ENCODE results near the gene PPP1R3D. TPM values are rescaled to one million over a fixed set of nuclear protein-coding genes. Genes with fewer than 3 reads are reported as not detected.

Gene PPP1R3D
- total RNA-seq, 1 experiment from 2014 or later = 3.1 TPM

DNA sequence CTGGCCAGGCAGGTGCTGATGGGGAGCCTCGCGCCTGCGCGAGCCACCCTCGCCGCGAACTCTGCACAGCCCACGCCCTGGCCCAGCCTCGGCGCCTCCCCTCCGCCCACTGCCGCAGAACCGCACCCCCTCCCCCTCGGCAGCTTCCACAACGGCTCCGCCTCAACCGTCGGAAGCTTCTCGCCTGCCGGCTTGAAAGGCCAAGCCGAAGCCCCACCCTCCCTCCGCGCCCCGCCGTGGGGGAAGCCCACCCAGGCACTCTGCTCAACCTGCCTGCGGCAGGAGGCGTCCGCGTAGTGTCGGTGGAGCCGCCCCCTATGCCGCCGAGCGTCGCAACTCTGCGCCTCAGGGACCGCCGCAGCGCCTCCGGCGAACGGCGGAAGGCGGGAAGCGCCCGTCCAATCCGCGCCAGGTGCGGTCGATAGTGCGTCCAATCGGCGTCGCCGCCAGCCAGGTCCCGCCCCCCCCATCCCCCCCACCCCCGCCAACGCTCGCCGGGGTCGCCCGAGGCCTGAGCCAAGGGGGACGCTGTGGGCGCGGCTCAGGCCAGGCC is 6.7 kb downstream of the PPP1R3D start, which contains the start of gene SYCP2:
Gene SYCP2, minus strand, starts transcription at position 342 of the 553 bp plus-strand sequence. CDS start 11,224 bp downstream, outside the sequence.
- no peak within 1 kb of the TSS for H4K5ac ChIP-seq (ENCODE audit: insufficient read length, low read depth, low read length)
- peaks cover 2% of the 10 kb centered on the region; the same call in 1 of the 2 replicates for H3K27me3 ChIP-seq (ENCODE audit: insufficient read depth, low read length)
- Mint-ChIP-seq H3K36me3 (ENCODE audit: insufficient read depth in 1 of 3, low read depth in 3 of 3) (peaks cover 0 to 2% (median 0%) of the 10 kb centered on the region in 3 experiments; a peak in 1 of 7 replicates), H3K27ac (no peak within 1 kb of the TSS; a peak in 1 of 7 replicates), H3K4me3 (peak within 1 kb of the TSS; percentile 53 to 79), H3K4me1 (peaks cover 6 to 19% of the 10 kb centered on the region in 2 experiments), H3K9me3 (peaks cover 0 to 1% of the 10 kb centered on the region in 2 experiments; a peak in 2 of 5 replicates), H3K27me3 (ENCODE audit: low read depth) (peaks cover 41% of the 10 kb centered on the region)
- H3K4me1 ChIP-seq (ENCODE audit: insufficient read depth, low read length) = no peaks in the 10 kb centered on the region
- no peaks in the 10 kb centered on the region for H3K9me3 ChIP-seq (ENCODE audit: control insufficient read depth, low read depth, low read length)
- peak within 1 kb of the TSS; percentile 53 for H3K4me2 ChIP-seq (ENCODE audit: insufficient read depth, insufficient read length, low read length)
- no peak within 1 kb of the TSS for H3T11ph ChIP-seq (ENCODE audit: low read length)
- no peak within 1 kb of the TSS for H2AK5ac ChIP-seq (ENCODE audit: insufficient read length, low read length)
- peaks cover 5% of the 10 kb centered on the region for H3K23me2 ChIP-seq (ENCODE audit: insufficient read length, low read depth, low read length, poor library complexity, severe bottlenecking)
- TF ChIP-seq, protein P1, sequence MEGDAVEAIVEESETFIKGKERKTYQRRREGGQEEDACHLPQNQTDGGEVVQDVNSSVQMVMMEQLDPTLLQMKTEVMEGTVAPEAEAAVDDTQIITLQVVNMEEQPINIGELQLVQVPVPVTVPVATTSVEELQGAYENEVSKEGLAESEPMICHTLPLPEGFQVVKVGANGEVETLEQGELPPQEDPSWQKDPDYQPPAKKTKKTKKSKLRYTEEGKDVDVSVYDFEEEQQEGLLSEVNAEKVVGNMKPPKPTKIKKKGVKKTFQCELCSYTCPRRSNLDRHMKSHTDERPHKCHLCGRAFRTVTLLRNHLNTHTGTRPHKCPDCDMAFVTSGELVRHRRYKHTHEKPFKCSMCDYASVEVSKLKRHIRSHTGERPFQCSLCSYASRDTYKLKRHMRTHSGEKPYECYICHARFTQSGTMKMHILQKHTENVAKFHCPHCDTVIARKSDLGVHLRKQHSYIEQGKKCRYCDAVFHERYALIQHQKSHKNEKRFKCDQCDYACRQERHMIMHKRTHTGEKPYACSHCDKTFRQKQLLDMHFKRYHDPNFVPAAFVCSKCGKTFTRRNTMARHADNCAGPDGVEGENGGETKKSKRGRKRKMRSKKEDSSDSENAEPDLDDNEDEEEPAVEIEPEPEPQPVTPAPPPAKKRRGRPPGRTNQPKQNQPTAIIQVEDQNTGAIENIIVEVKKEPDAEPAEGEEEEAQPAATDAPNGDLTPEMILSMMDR (conservative IDR thresholded peaks at IDR 0.05) = no peak
- no peaks in the 10 kb centered on the region for H3K79me2 ChIP-seq (ENCODE audit: insufficient read depth, low read length)
- no peak within 1 kb of the TSS for H4K8ac ChIP-seq (replicated peaks; ENCODE audit: insufficient read length, low read depth, low read length)
- H3K14ac ChIP-seq (ENCODE audit: insufficient read depth, low read length) = no peak within 1 kb of the TSS
- H2BK20ac ChIP-seq (ENCODE audit: low read depth, low read length, poor library complexity, severe bottlenecking) = no peak within 1 kb of the TSS
- H3K4ac ChIP-seq (ENCODE audit: low read depth, low read length) = no peak within 1 kb of the TSS
- no peak within 1 kb of the TSS for H2BK5ac ChIP-seq (ENCODE audit: insufficient read length, low read length)
- no peak within 1 kb of the TSS for H3K27ac ChIP-seq (ENCODE audit: insufficient read length, low read depth, low read length)
- no CpG with 5 or more reads among the region's 65 CpGs for WGBS (ENCODE audit: extremely low coverage, insufficient read length, low lambda C conversion rate)
- no peak within 1 kb of the TSS for H3K9ac ChIP-seq (ENCODE audit: extremely low read depth, insufficient read length, low read length)
- H3K23ac ChIP-seq (ENCODE audit: insufficient read length, low read depth, low read length) = no peak within 1 kb of the TSS
- H4K91ac ChIP-seq (ENCODE audit: insufficient read length, low read depth, low read length) = no peak within 1 kb of the TSS
- H3K18ac ChIP-seq (ENCODE audit: insufficient read length, low read depth, low read length) = no peak within 1 kb of the TSS
- H2BK15ac ChIP-seq (ENCODE audit: low read depth, low read length) = no peak within 1 kb of the TSS
- H2BK120ac ChIP-seq (ENCODE audit: low read depth, low read length, poor library complexity, severe bottlenecking) = no peak within 1 kb of the TSS
- H4K20me1 ChIP-seq (ENCODE audit: control insufficient read depth, insufficient read depth, insufficient read length) = no peaks in the 10 kb centered on the region
- peak; percentile 60 for DNase-seq
- H3K56ac ChIP-seq (ENCODE audit: insufficient read length, low read depth, low read length) = no peak within 1 kb of the TSS
- H2BK12ac ChIP-seq (ENCODE audit: insufficient read length, low read depth, low read length) = no peak within 1 kb of the TSS
- no peak within 1 kb of the TSS for H2AFZ ChIP-seq (ENCODE audit: low read length)
- no peaks in the 10 kb centered on the region for H3K79me1 ChIP-seq (ENCODE audit: insufficient read depth, low read depth, low read length, poor library complexity, severe bottlenecking)

All from H9 (cell line).